Fibroblast of lung (primary cell): ENCODE data around the gene CNTROB.

Source experiments
- CTCF ChIP-seq, 2 donors: IDR thresholded peaks in 1 of 2; conservative IDR thresholded peaks in 1 of 2; 1 replicate in 1 of 2; 2 replicates in 1 of 2; pipeline ENCODE4 v1.5.1; 2011 to 2012; ENCODE audit warnings: low read length in 2 of 2, control low read depth in 1 of 2, inconsistent platforms in 1 of 2, low read depth in 1 of 2, mild to moderate bottlenecking in 1 of 2
- EZH2 ChIP-seq: IDR thresholded peaks from 2 replicates; pipeline ENCODE4 v1.5.1; 2012; ENCODE audit warnings: low read length, control low read depth, mild to moderate bottlenecking; ENCODE audit errors: missing control alignments

DNA sequence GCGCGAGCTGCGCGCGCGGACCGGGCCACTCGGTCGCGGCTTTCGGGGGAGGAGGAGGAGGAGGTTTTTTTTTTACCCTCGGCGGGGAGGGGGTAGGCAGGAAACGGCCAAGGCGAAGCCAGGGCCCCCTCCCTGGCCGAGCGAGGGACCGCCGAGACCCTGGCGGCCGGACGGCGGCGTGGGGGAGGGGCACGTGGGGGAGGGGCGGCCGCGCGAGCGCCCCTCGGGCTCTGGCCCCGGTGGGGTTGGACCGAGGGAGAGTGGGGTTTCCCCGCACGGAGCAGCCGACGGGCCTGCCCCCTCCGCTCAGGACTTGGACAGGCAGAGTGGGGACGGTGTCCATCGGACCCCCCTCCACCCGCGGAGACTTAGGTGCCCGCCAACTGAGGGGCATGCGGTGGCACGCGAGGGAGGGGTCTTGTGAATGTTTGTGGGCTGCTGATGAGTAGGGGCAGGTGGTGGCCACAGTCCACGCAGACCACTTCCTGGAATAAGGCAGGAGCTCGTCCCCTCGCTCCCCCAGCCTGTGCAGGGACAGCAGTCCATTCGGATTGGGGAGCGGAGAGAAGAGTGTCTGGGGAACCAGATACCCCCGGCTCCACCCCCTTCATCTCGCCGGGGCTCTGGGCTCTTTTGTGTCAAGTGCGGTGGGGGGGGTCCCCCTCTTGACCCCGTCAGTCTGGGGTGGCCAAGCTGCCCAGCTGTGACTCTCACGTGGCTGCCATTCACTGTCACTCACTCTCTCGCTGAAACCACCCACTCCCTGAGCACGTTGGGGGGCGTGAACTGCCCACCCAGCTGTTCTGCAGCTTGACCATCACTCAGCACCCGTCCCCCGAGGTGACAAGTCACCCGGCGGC lies 46.4 kb upstream of the CNTROB start:
- TF ChIP-seq EZH2 (no peak), CTCF (conservative IDR thresholded peaks at IDR 0.05 in 1 of 2, IDR thresholded peaks at IDR 0.05 in 1 of 2; ENCODE audit: low read depth in 1 of 2, low read length in 2 of 2) (no peak)
